GM10248 (cell line): ENCODE data around the gene CARMIL3.

Experiments
- CTCF ChIA-PET: fragments of 300-600 bp; sonication (Branson Sonifier 250); formaldehyde crosslinking; extraction: SDS; loops from one replicate; lab custom pipeline; 2021; ENCODE audit warnings: antibody characterized with exemption; lab: Yijun Ruan, JAX
- POLR2A ChIA-PET: fragments of 350-650 bp; sonication (Branson Sonifier 250); formaldehyde crosslinking; extraction: SDS; loops from one replicate; lab custom pipeline; 2020; ENCODE audit warnings: antibody characterized with exemption; lab: Yijun Ruan, JAX
- DNase-seq: peaks from one replicate; pipeline ENCODE4 v3.0.0; 2012; ENCODE audit errors: extremely low spot score
- CTCF ChIP-seq: IDR thresholded peaks from 2 replicates; pipeline ENCODE4 v1.5.1; 2012; ENCODE audit warnings: mild to moderate bottlenecking, low read depth; ENCODE audit errors: extremely low read depth, missing control alignments, control extremely low read depth

The CARMIL3 gene

GRCh38 chr14:24060984-24061913, 9.4 kb downstream of the CARMIL3 start:
- ChIA-PET POLR2A (no interaction called here), CTCF (interaction anchor here (0.9 to 9.5 kb wide), 8 partner anchors 11 to 100 kb away, joined by 3 to 118 read pairs (median 6); partner anchors contain the start of genes IRF9 and PCK2)
- no peak for DNase-seq
- no peak for TF ChIP-seq CTCF

GRCh38 chr14:24062216-24062980, 10.6 kb downstream of the CARMIL3 start:
- ChIA-PET CTCF (interaction anchor here (1.7 to 9.5 kb wide), 6 partner anchors 10 to 99 kb away, joined by 5 to 118 read pairs (median 9); partner anchors contain the start of genes IRF9 and PCK2), POLR2A (no interaction called here)
- TF ChIP-seq CTCF = no peak
- no peak for DNase-seq

GRCh38 chr14:24063263-24063836, 11.5 kb downstream of the CARMIL3 start:
- no peak for DNase-seq
- ChIA-PET CTCF (interaction anchor here (1.3 to 9.5 kb wide), 4 partner anchors 9 to 45 kb away, joined by 3 to 118 read pairs (median 56); partner anchors contain the start of gene PCK2), POLR2A (no interaction called here)
- TF ChIP-seq CTCF = no peak

GRCh38 chr14:24064091-24064795, 12.4 kb downstream of the CARMIL3 start:
- ChIA-PET CTCF (interaction anchor here (1.3 to 9.5 kb wide), 6 partner anchors 10 to 44 kb away, joined by 3 to 118 read pairs (median 10); partner anchors contain the start of genes CARMIL3 and PCK2), POLR2A (no interaction called here)
- no peak for TF ChIP-seq CTCF
- DNase-seq = no peak

- no peak for TF ChIP-seq CTCF
- POLR2A ChIA-PET = no interaction called here
- CTCF ChIA-PET = interaction anchor here (1.6 to 2.7 kb wide), 3 partner anchors 11 to 26 kb away, joined by 5 to 17 read pairs (median 8); partner anchors contain the start of gene CARMIL3
- no peak for DNase-seq
Observed at GRCh38 chr14:24064856-24065255, 13.0 kb downstream of the CARMIL3 start.
